ENCODE results near the gene CYBC1. TPM values are rescaled to one million over a fixed set of nuclear protein-coding genes. Genes with fewer than 3 reads are reported as not detected.

The CYBC1 gene
- total and polyA plus RNA-seq, 2 of the 8 experiments (the other 6 are each of a cell fraction or from before 2014, with no cell fraction given) = 74.6 to 81.4 TPM

DNA sequence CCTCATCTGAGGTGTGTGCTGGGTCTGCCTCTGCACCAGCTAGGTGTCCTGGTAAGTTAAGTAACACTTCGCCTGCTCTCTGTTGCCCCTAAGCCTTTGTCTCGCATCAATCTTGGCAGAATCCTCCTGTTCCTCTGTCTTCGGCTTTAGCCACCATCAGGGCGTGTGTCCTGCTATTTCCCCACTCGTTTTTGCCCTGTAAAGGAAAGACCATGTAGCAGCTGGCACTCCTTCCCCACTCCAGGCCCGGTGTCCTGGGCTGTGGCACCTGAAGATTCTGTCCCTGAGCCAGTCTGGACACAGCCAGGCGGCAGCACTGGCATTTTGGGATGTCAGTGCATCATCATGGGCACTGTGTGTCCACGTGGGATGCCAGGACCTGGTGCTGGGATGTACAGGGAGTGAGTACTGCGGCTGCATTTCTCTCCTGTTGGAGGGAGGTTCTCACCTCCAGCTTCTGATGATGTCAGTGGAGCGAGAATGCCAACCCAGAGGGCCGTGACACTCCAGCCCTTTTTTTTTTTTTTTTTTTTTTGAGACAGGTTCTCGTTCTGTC lies 42.8 kb upstream of the CYBC1 start:
- no peak overlapping the region for H3K14ac ChIP-seq (ENCODE audit: insufficient read length)
- H4K8ac ChIP-seq (ENCODE audit: extremely low read depth, insufficient read depth, low read length) = 0 out of 2 replicates have a peak overlapping the region, but pooled peaks have one; percentile 11
- no peak overlapping the region for H2AFZ ChIP-seq (ENCODE audit: low read length)
- H2BK15ac ChIP-seq (ENCODE audit: low read length) = 0 out of 2 replicates have a peak overlapping the region, but pooled peaks have one; percentile 46
- H3K23me2 ChIP-seq (ENCODE audit: low read depth, low read length) = peaks cover 9% of the 10 kb centered on the region; the same call in 1 of the 2 replicates
- H3K4ac ChIP-seq (replicated peaks; ENCODE audit: insufficient read length, low read depth, low read length) = no peak overlapping the region
- H3K18ac ChIP-seq (ENCODE audit: extremely low read depth, low read length) = no peak overlapping the region
- H2BK20ac ChIP-seq (ENCODE audit: low read length) = peak overlapping the region; percentile 34; the same call in 1 of the 2 replicates
- H3K36me3 ChIP-seq (ENCODE audit: control insufficient read depth in 2 of 4, insufficient read depth in 4 of 4, low read length in 3 of 4) = peaks cover 0 to under 1% (median 0%) of the 10 kb centered on the region in 4 experiments; a peak in 2 of 8 replicates
- H2BK5ac ChIP-seq (ENCODE audit: low read depth, low read length) = 0 out of 2 replicates have a peak overlapping the region, but pooled peaks have one; percentile 44
- ChIA-PET CTCF (ENCODE audit: partially characterized antibody) (interaction anchor here (0.7 to 3.7 kb wide), 12 partner anchors 10 to 425 kb away, joined by 3 to 20 read pairs (median 4); partner anchors contain the start of gene FOXK2), POLR2A (ENCODE audit: partially characterized antibody) (interaction anchor here (2.1 kb wide), 1 partner anchor 13 kb away, joined by 7 read pairs; no protein-coding TSS in a partner anchor)
- peak overlapping the region in 1 of 4 experiments; percentile 51; a peak in 2 of 7 replicates for H3K9ac ChIP-seq (replicated peaks in 1 of 4; ENCODE audit: extremely low read depth in 1 of 4, low read depth in 3 of 4, low read length in 3 of 4)
- no peak overlapping the region for H4K5ac ChIP-seq (ENCODE audit: insufficient read length, low read depth, low read length)
- H2BK12ac ChIP-seq (ENCODE audit: low read depth, low read length) = 0 out of 2 replicates have a peak overlapping the region, but pooled peaks have one; percentile 27
- no peaks in the 10 kb centered on the region for H3K9me3 ChIP-seq (ENCODE audit: insufficient read depth in 2 of 2, low read depth in 1 of 2, low read length in 1 of 2)
- 92% methylated on average over 11 of the region's 12 CpGs; no CpG with 5 or more reads in 1 of the 2 experiments for WGBS, 2 experiments (ENCODE audit: extremely low coverage in 1 of 2, insufficient coverage in 1 of 2, insufficient read length in 1 of 2, insufficient replicate concordance in 2 of 2, low coverage in 1 of 2, low lambda C conversion rate in 2 of 2, missing lambda C conversion rate in 1 of 2)
- H3K56ac ChIP-seq (replicated peaks; ENCODE audit: insufficient read length, low read depth, low read length) = no peak overlapping the region
- peaks cover 0 to 19% (median 9%) of the 10 kb centered on the region in 4 experiments; a peak in 6 of 7 replicates for H3K4me1 ChIP-seq (replicated peaks in 1 of 4; ENCODE audit: control insufficient read depth in 3 of 4, insufficient read depth in 4 of 4, low read length in 3 of 4)
- H3K27me3 ChIP-seq (replicated peaks in 1 of 4; ENCODE audit: control insufficient read depth in 3 of 4, extremely low read depth in 1 of 4, insufficient read depth in 3 of 4, low read length in 3 of 4) = peaks cover 2 to 23% (median 15%) of the 10 kb centered on the region in 4 experiments; a peak in 6 of 7 replicates
- H3K4me2 ChIP-seq (ENCODE audit: insufficient read depth in 1 of 2, low read depth in 2 of 2, low read length in 2 of 2) = peak overlapping the region in 1 of 2 experiments; percentile 54; a peak in 1 of 4 replicates
- no peaks in the 10 kb centered on the region for H3K79me1 ChIP-seq (ENCODE audit: low read depth, low read length)
- H3K79me2 ChIP-seq (ENCODE audit: control insufficient read depth in 1 of 2, insufficient read depth in 2 of 2, low read length in 2 of 2) = no peaks in the 10 kb centered on the region
- H2AK5ac ChIP-seq (ENCODE audit: low read depth, low read length) = peak overlapping the region; percentile 82; the same call in 1 of the 2 replicates
- no peak overlapping the region for H3K23ac ChIP-seq (ENCODE audit: insufficient read length)
- H2BK120ac ChIP-seq (replicated peaks; ENCODE audit: low read depth, low read length) = no peak overlapping the region
- no peak overlapping the region for H3K4me3 ChIP-seq (ENCODE audit: extremely low read depth in 1 of 4, insufficient read depth in 2 of 4, low read depth in 3 of 4, low read length in 4 of 4)
- peaks cover 0 to 1% of the 10 kb centered on the region in 2 experiments for H4K20me1 ChIP-seq (replicated peaks in 1 of 2; ENCODE audit: control insufficient read depth in 1 of 2, insufficient read depth in 2 of 2, low read length in 2 of 2)
- H3K27ac ChIP-seq (ENCODE audit: low read depth, low read length) = no peak overlapping the region
- H4K91ac ChIP-seq (replicated peaks; ENCODE audit: insufficient read length, low read length) = no peak overlapping the region
- no peak for FAIRE-seq
- no peak for DNase-seq (ENCODE audit: low read depth in 1 of 2, low spot score in 2 of 2)
- no peak for TF ChIP-seq TBP (IDR thresholded peaks at IDR 0.05; ENCODE audit: low read depth, low read length)
- TF ChIP-seq BCL11A (IDR thresholded peaks at IDR 0.05; ENCODE audit: low read depth in 2 of 2, low read length in 2 of 2) = no peak
- TF ChIP-seq SP4 (IDR thresholded peaks at IDR 0.05; ENCODE audit: low read length) = no peak
- no peak for TF ChIP-seq PHF8 (conservative IDR thresholded peaks at IDR 0.05; ENCODE audit: low read depth, low read length)
- no peak for TF ChIP-seq E2F6 (IDR thresholded peaks at IDR 0.05)
- no peak for TF ChIP-seq ZNF274 (IDR thresholded peaks at IDR 0.05; ENCODE audit: borderline replicate concordance, extremely low read depth, low read length)
- TF ChIP-seq JUN (IDR thresholded peaks at IDR 0.05; ENCODE audit: low read depth, low read length) = no peak
- TF ChIP-seq, protein P1, sequence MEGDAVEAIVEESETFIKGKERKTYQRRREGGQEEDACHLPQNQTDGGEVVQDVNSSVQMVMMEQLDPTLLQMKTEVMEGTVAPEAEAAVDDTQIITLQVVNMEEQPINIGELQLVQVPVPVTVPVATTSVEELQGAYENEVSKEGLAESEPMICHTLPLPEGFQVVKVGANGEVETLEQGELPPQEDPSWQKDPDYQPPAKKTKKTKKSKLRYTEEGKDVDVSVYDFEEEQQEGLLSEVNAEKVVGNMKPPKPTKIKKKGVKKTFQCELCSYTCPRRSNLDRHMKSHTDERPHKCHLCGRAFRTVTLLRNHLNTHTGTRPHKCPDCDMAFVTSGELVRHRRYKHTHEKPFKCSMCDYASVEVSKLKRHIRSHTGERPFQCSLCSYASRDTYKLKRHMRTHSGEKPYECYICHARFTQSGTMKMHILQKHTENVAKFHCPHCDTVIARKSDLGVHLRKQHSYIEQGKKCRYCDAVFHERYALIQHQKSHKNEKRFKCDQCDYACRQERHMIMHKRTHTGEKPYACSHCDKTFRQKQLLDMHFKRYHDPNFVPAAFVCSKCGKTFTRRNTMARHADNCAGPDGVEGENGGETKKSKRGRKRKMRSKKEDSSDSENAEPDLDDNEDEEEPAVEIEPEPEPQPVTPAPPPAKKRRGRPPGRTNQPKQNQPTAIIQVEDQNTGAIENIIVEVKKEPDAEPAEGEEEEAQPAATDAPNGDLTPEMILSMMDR (IDR thresholded peaks at IDR 0.05; ENCODE audit: control extremely low read depth in 1 of 3, insufficient read depth in 1 of 3, low read depth in 1 of 3, low read length in 3 of 3) = no peak
- TF ChIP-seq SUZ12 (IDR thresholded peaks at IDR 0.05; ENCODE audit: low read length) = no peak

Measured in H1 (cell line).